ENCODE measurements around the gene PALB2.

Gene PALB2

GRCh38 chr16:23676924-23677480 is 35.9 kb upstream of the PALB2 start:
- TF ChIP-seq TAF1 (IDR thresholded peaks at IDR 0.05; ENCODE audit: low read depth) (no peak), CREB1 (IDR thresholded peaks at IDR 0.05; ENCODE audit: low read depth) (no peak), TEAD4 (IDR thresholded peaks at IDR 0.05) (no peak), YY1 (IDR thresholded peaks at IDR 0.05; ENCODE audit: low read depth) (no peak), MAX (IDR thresholded peaks at IDR 0.05) (no peak), REST (IDR thresholded peaks at IDR 0.05; ENCODE audit: low read depth) (no peak), ZBTB7A (IDR thresholded peaks at IDR 0.05; ENCODE audit: low read depth) (no peak), EP300 (IDR thresholded peaks at IDR 0.05; ENCODE audit: borderline replicate concordance) (no peak), RAD21 (IDR thresholded peaks at IDR 0.05; ENCODE audit: low read depth) (no peak), TCF12 (IDR thresholded peaks at IDR 0.05; ENCODE audit: low read depth) (no peak)

GRCh38 chr16:23673971-23674614 is 33.0 kb upstream of the PALB2 start:
- TF ChIP-seq RAD21 (IDR thresholded peaks at IDR 0.05; ENCODE audit: low read depth) (no peak), TCF12 (IDR thresholded peaks at IDR 0.05; ENCODE audit: low read depth) (no peak), CREB1 (IDR thresholded peaks at IDR 0.05; ENCODE audit: low read depth) (no peak), USF1 (IDR thresholded peaks at IDR 0.05) (no peak)

GRCh38 chr16:23670137-23670776 is 29.1 kb upstream of the PALB2 start:
- no peak for TF ChIP-seq YY1 (IDR thresholded peaks at IDR 0.05; ENCODE audit: low read depth)
- no peak for TF ChIP-seq ZBTB7A (IDR thresholded peaks at IDR 0.05; ENCODE audit: low read depth)
- no peak for TF ChIP-seq EP300 (IDR thresholded peaks at IDR 0.05; ENCODE audit: borderline replicate concordance)
- no peak for TF ChIP-seq EGR1 (IDR thresholded peaks at IDR 0.05)
- TF ChIP-seq RAD21 (IDR thresholded peaks at IDR 0.05; ENCODE audit: low read depth), result no peak
- no peak for TF ChIP-seq CEBPB (IDR thresholded peaks at IDR 0.05)
- no peak for TF ChIP-seq REST (IDR thresholded peaks at IDR 0.05; ENCODE audit: low read depth)
- TF ChIP-seq USF1 (IDR thresholded peaks at IDR 0.05), result no peak
- TF ChIP-seq FOXM1 (IDR thresholded peaks at IDR 0.05; ENCODE audit: borderline replicate concordance, low read depth), result no peak
- TF ChIP-seq TAF1 (IDR thresholded peaks at IDR 0.05; ENCODE audit: low read depth), result no peak
- TF ChIP-seq TEAD4 (IDR thresholded peaks at IDR 0.05), result no peak
- no peak for TF ChIP-seq MAX (IDR thresholded peaks at IDR 0.05)
- no peak for TF ChIP-seq CREB1 (IDR thresholded peaks at IDR 0.05; ENCODE audit: low read depth)
- no peak for TF ChIP-seq NFIC (IDR thresholded peaks at IDR 0.05)
- no peak for TF ChIP-seq TCF12 (IDR thresholded peaks at IDR 0.05; ENCODE audit: low read depth)

- TF ChIP-seq USF1 (IDR thresholded peaks at IDR 0.05) (no peak), CEBPB (IDR thresholded peaks at IDR 0.05) (no peak), NFIC (IDR thresholded peaks at IDR 0.05) (no peak), TEAD4 (IDR thresholded peaks at IDR 0.05) (no peak), ZBTB7A (IDR thresholded peaks at IDR 0.05; ENCODE audit: low read depth) (no peak), TCF12 (IDR thresholded peaks at IDR 0.05; ENCODE audit: low read depth) (no peak)
Measured at GRCh38 chr16:23668873-23669272, 27.8 kb upstream of the PALB2 start.

- TF ChIP-seq YY1 (IDR thresholded peaks at IDR 0.05; ENCODE audit: low read depth) (no peak), TCF12 (IDR thresholded peaks at IDR 0.05; ENCODE audit: low read depth) (no peak), REST (IDR thresholded peaks at IDR 0.05; ENCODE audit: low read depth) (no peak)
Measured at GRCh38 chr16:23668225-23668624, 27.1 kb upstream of the PALB2 start.
